Sigmoid colon (tissue), 7 donors: Measurements from ENCODE around the gene SLC17A5. TPM values are rescaled to one million over a fixed set of nuclear protein-coding genes. Genes with fewer than 3 reads are reported as not detected.
A peak's percentile ranks its signal among the peaks of the same experiment; 100 is the strongest.
"Not testable (repeated sequence)": the region's sequence is repeated elsewhere in the genome, so short reads cannot be mapped to it uniquely, and the experiment has no call there.

Source experiments
- DNase-seq: peaks from one replicate; pipeline ENCODE4 v3.0.0-alpha.2; 2019
- H3K27ac ChIP-seq, 4 donors: fragments of 200-600 bp; sonication (generic); one replicate each; pipeline ENCODE4 v1.5.1; 2016 to 2019; ENCODE audit warnings: mild to moderate bottlenecking in 1 of 4
- H3K27me3 ChIP-seq, 3 donors: fragments of 200-600 bp; sonication (generic); one replicate each; pipeline ENCODE4 v1.5.1; 2019; ENCODE audit warnings: mild to moderate bottlenecking in 1 of 3
- H3K36me3 ChIP-seq, 4 donors: fragments of 200-600 bp; sonication (generic); one replicate each; pipeline ENCODE4 v1.5.1; 2016 to 2019
- H3K4me1 ChIP-seq, 4 donors: fragments of 200-600 bp; sonication (generic); one replicate each; pipeline ENCODE4 v1.5.1; 2017 to 2019
- H3K4me3 ChIP-seq, 4 donors: fragments of 200-600 bp; sonication (generic); one replicate each; pipeline ENCODE4 v1.5.1; 2017 to 2019; ENCODE audit warnings: mild to moderate bottlenecking in 2 of 4, moderate library complexity in 1 of 4
- H3K9me3 ChIP-seq, 4 donors: fragments of 200-600 bp in 3 of 4; sonication (generic) in 3 of 4; one replicate each; pipeline versions ENCODE4 v1.5.1 to v1.6.1; 2013 to 2019
- CTCF ChIP-seq, 4 experiments: fragments of 450-650 bp in 3 of 4; fragments of 200-600 bp in 1 of 4; IDR thresholded peaks; one replicate each; pipeline ENCODE4 v1.5.1; 2016 to 2019; ENCODE audit warnings: antibody characterized with exemption in 4 of 4, mild to moderate bottlenecking in 3 of 4, moderate library complexity in 2 of 4
- EP300 ChIP-seq, 4 donors: sonication (generic); formaldehyde crosslinking; IDR thresholded peaks; one replicate each; pipeline ENCODE4 v1.6.1; 2017; ENCODE audit warnings: antibody characterized with exemption in 4 of 4
- POLR2A ChIP-seq, 2 donors: fragments of 450-650 bp; IDR thresholded peaks; one replicate each; pipeline ENCODE4 v1.6.1; 2016; ENCODE audit warnings: antibody characterized with exemption in 2 of 2, mild to moderate bottlenecking in 2 of 2, moderate library complexity in 2 of 2
- POLR2AphosphoS5 ChIP-seq, 4 donors: sonication (generic); formaldehyde crosslinking; IDR thresholded peaks; one replicate each; pipeline ENCODE4 v1.6.1; 2017; ENCODE audit warnings: antibody characterized with exemption in 4 of 4
- WGBS, 2 donors: extraction: QIAGEN DNeasy Blood & Tissue Kit; methylation state at CpG; one replicate each; pipeline ENCODE4 v1.1.7; 2013; 5-methylcytosine and 5-hydroxymethylcytosine counted together
- intact Hi-C: fragments of 100-400 bp; cut with DNase I; formaldehyde crosslinking; loops from one replicate; pipeline ENCODE4 v1.15.1; 2023
- polyA plus RNA-seq, 3 donors: library from polyadenylated mRNA; stranded (reverse); fragments of 200-250 nt; gene quantifications; one replicate each; pipeline ENCODE4 v1.2.3, GENCODE V29; 2013
- total RNA-seq, 4 donors: library from RNA; depleted of rRNA; stranded (reverse); fragments of >200 nt; gene quantifications; one replicate each; pipeline ENCODE4 v1.1.0, GENCODE V29; 2016
- donor health status: healthy with polysubstance abuse.
- donor health status: Bipolar disorder and iron deficiency.
- donor health status: healthy.

SLC17A5 gene
- total and polyA plus RNA-seq, 7 donors: 7.6 to 18.2 (median 12.7) TPM

DNA sequence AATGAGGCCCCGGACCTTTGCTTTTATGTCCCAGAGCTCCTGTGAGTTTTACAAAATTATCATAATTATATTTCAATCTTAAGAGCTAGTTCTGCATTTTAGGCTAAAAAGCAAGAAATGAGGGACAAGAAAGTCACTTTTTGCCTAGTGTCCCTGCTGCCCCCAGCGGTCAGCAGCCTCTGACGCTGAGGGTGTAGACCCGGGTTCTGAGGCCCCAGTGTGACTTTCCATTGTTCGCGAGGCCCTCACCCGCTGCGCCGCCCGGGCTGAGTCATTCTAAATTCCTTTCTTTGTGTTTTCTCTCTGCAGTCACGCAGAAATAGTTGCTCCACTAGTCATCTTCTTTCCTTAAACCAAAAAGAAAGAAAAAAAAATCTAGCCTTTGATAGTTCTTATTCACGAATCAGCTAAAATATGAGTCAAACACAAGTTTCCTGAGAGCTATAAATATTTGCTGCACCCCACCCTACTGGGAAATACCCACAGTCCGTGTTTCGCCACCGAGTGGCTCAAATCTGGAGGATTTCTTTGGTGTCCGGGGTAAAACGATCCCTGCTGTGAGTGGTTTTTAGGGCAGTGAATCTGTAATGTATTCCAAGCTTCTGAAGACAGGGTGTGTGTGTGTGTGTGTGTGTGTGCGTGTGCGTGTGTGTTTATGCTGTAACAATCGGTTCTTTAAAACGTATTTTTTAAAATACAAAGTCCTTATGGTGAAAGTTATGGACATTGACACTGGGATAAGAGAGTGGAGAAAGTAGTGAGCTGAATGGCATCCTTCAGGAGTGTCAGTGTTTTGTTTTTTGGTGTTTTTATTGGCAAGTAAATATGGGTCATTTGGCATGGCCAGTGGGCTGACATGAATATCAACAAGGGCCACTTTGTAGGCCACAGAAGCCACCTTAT is 73.3 kb downstream of the SLC17A5 start:
- Histone ChIP-seq H3K4me1 (peaks cover 0 to 35% (median 31%) of the 10 kb centered on the region in 4 donors), H3K9me3 (no peaks in the 10 kb centered on the region), H3K27me3 (no peaks in the 10 kb centered on the region), H3K27ac (peak overlapping the region; percentile 90 to 98 (median 93)), H3K4me3 (peak overlapping the region in 3 of 4 donors; percentile 25 to 39 (median 28)), H3K36me3 (no peaks in the 10 kb centered on the region)
- 17 to 42% methylated on average over 21 of the region's 21 CpGs for WGBS, 2 donors
- intact Hi-C loops: loop anchor here (1.0 to 5.0 kb wide), 2 partner anchors 59 to 72 kb away; partner anchors contain the start of genes EEF1A1 and SLC17A5
- peak; percentile 93 for DNase-seq
- TF ChIP-seq POLR2A (IDR thresholded peaks at IDR 0.05) (peak in 1 of 2 donors; percentile 8), CTCF (IDR thresholded peaks at IDR 0.05) (peak in 3 of 4 experiments; percentile 9 to 43 (median 30)), EP300 (IDR thresholded peaks at IDR 0.05) (peak in 3 of 4 donors; percentile 14 to 80 (median 15)), POLR2AphosphoS5 (IDR thresholded peaks at IDR 0.05) (peak; percentile 38 to 86 (median 68))

GRCh38 chr6:73579851-73580246 is 73.9 kb downstream of the SLC17A5 start:
- Histone ChIP-seq H3K27me3 (no peaks in the 10 kb centered on the region), H3K9me3 (no peaks in the 10 kb centered on the region), H3K4me1 (peaks cover 0 to 30% (median 26%) of the 10 kb centered on the region in 4 donors), H3K27ac (peak overlapping the region; percentile 90 to 98 (median 93)), H3K4me3 (peak overlapping the region in 3 of 4 donors; percentile 25 to 39 (median 28)), H3K36me3 (no peaks in the 10 kb centered on the region)
- TF ChIP-seq CTCF (IDR thresholded peaks at IDR 0.05): no peak
- no peak for TF ChIP-seq POLR2A (IDR thresholded peaks at IDR 0.05)
- TF ChIP-seq POLR2AphosphoS5 (IDR thresholded peaks at IDR 0.05): no peak
- no peak for TF ChIP-seq EP300 (IDR thresholded peaks at IDR 0.05)
- whole genome bisulfite sequencing, 2 donors: 39 to 52% methylated on average over 4 of the region's 4 CpGs
- no peak for DNase-seq
- intact Hi-C loops: loop anchor here (1.0 to 5.0 kb wide), 2 partner anchors 59 to 72 kb away; partner anchors contain the start of genes EEF1A1 and SLC17A5

DNA sequence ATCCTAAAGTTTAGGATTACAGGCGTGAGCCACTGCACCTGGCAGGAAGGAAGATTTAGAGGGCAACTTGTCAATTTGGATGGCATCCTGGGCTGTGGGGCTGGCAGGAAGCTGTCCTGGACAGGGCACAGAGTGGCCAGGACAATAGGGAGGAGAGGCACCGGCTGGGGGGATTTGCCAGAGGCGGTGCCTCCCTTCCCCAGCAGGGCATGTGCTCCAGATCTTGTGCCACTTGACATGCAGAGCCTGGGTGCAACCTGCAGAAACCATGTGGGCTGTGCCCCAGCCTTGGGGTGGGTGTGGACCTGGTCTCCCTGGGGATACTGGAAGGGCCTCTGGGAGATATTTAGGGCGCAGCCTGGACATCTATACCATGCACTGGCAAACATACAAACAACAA is 74.4 kb downstream of the SLC17A5 start:
- Histone ChIP-seq H3K4me3 (no peak overlapping the region), H3K27ac (peak overlapping the region; percentile 90 to 98 (median 93)), H3K36me3 (no peaks in the 10 kb centered on the region), H3K9me3 (no peaks in the 10 kb centered on the region), H3K4me1 (peaks cover 0 to 30% (median 24%) of the 10 kb centered on the region in 4 donors), H3K27me3 (no peaks in the 10 kb centered on the region)
- no peak for TF ChIP-seq CTCF (IDR thresholded peaks at IDR 0.05)
- TF ChIP-seq EP300 (IDR thresholded peaks at IDR 0.05): no peak
- no peak for TF ChIP-seq POLR2AphosphoS5 (IDR thresholded peaks at IDR 0.05)
- TF ChIP-seq POLR2A (IDR thresholded peaks at IDR 0.05): no peak
- intact Hi-C loops: no loop called here
- DNase-seq: no peak
- 88 to 91% methylated on average over 4 of the region's 4 CpGs for WGBS, 2 donors

DNA sequence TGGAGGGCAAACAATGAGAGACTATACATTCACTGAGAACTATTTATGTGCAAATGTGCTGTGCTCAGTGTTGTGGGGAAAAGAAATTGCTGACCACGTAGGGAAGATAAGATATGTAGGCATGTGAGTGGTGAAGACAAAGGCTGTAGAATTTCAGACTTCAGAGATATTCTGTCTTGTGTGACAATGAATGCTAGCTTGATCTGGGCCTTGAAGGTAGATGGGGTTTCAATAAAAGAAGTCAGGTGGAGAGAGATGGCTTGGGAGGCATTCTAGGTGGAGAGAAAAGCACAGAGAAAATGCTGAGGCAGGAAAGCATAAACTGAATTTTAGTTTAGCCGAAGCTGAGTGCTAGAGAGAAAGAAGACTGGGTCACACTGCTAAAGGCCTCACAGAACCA is 76.1 kb downstream of the SLC17A5 start:
- WGBS, 2 donors: 89 to 91% methylated on average over 2 of the region's 2 CpGs
- Histone ChIP-seq H3K4me1 (peaks cover 0 to 26% (median 24%) of the 10 kb centered on the region in 4 donors), H3K27me3 (no peaks in the 10 kb centered on the region), H3K4me3 (no peak overlapping the region), H3K27ac (peak overlapping the region in 1 of 4 donors; percentile 15), H3K36me3 (no peaks in the 10 kb centered on the region), H3K9me3 (no peaks in the 10 kb centered on the region)
- TF ChIP-seq POLR2A (IDR thresholded peaks at IDR 0.05) (no peak), POLR2AphosphoS5 (IDR thresholded peaks at IDR 0.05) (no peak), CTCF (IDR thresholded peaks at IDR 0.05) (no peak), EP300 (IDR thresholded peaks at IDR 0.05) (no peak)
- intact Hi-C loops: no loop called here
- DNase-seq: no peak

GRCh38 chr6:73572531-73572930 is 81.3 kb downstream of the SLC17A5 start:
- 95 to 97% methylated on average over 32 of the region's 32 CpGs for WGBS, 2 donors
- H3K36me3 ChIP-seq, intact Hi-C loops, DNase-seq, H3K27ac ChIP-seq, H3K4me3 ChIP-seq, H3K9me3 ChIP-seq, H3K4me1 ChIP-seq, H3K27me3 ChIP-seq: not testable (repeated sequence)

GRCh38 chr6:73571218-73572181 is 82.3 kb downstream of the SLC17A5 start:
- H3K4me3 ChIP-seq, intact Hi-C loops, DNase-seq, H3K27me3 ChIP-seq, H3K36me3 ChIP-seq, H3K4me1 ChIP-seq, H3K27ac ChIP-seq, H3K9me3 ChIP-seq: not testable (repeated sequence)
- WGBS, 2 donors: 91 to 95% methylated on average over 19 of the region's 19 CpGs
